GM12878 (cell line): Measurements from ENCODE around the gene LIN37. TPM values are rescaled to one million over a fixed set of nuclear protein-coding genes. Genes with fewer than 3 reads are reported as not detected.

Experiments used
- ASH2L ChIP-seq: fragments of 300-600, 200-600 bp; sonication (generic); IDR thresholded peaks from 2 replicates; pipeline ENCODE4 v1.6.1; 2017; ENCODE audit warnings: low read depth, mild to moderate bottlenecking, borderline replicate concordance
- ATF7 ChIP-seq: fragments of 450-650 bp; IDR thresholded peaks from 2 replicates; pipeline ENCODE4 v1.6.1; 2016; ENCODE audit warnings: low read depth, mild to moderate bottlenecking
- CEBPB ChIP-seq, 2 experiments: fragments of 150-350 bp in 1 of 2; IDR thresholded peaks; 2 replicates each; pipeline ENCODE4 v1.6.1; 2012 to 2014; ENCODE audit warnings: low read depth in 2 of 2, low read length in 2 of 2, borderline replicate concordance in 1 of 2, inconsistent platforms in 1 of 2
- CREM ChIP-seq: IDR thresholded peaks from 2 replicates; pipeline ENCODE4 v1.6.1; 2014; ENCODE audit warnings: antibody characterized with exemption, low read depth
- FOXK2 ChIP-seq: fragments of 450-650 bp; IDR thresholded peaks from 2 replicates; pipeline ENCODE4 v1.6.1; 2017; ENCODE audit warnings: mild to moderate bottlenecking, moderate library complexity
- MEF2A ChIP-seq: IDR thresholded peaks from 2 replicates; pipeline ENCODE4 v1.6.1; 2011; ENCODE audit warnings: low read depth, mild to moderate bottlenecking, low read length, moderate library complexity; ENCODE audit not compliant: insufficient read depth
- NBN ChIP-seq: fragments of 450-650 bp; IDR thresholded peaks from 2 replicates; pipeline ENCODE4 v1.6.1; 2016
- NRF1 ChIP-seq: conservative IDR thresholded peaks from 2 replicates; pipeline ENCODE4 v1.6.1; 2011; ENCODE audit warnings: mild to moderate bottlenecking, low read depth, low read length, improper control_type of control experiment
- POLR2A ChIP-seq: IDR thresholded peaks from 2 replicates; pipeline ENCODE4 v1.6.1; 2011; ENCODE audit warnings: low read depth, mild to moderate bottlenecking, low read length
- RAD51 ChIP-seq: fragments of 450-650 bp; IDR thresholded peaks from 2 replicates; pipeline ENCODE4 v1.6.1; 2016; ENCODE audit warnings: moderate library complexity, mild to moderate bottlenecking, inconsistent platforms
- RCOR1 ChIP-seq: conservative IDR thresholded peaks from 2 replicates; pipeline ENCODE4 v1.6.1; 2012; ENCODE audit warnings: low read depth, low read length, improper control_type of control experiment
- SMAD1 ChIP-seq: fragments of 450-650 bp; IDR thresholded peaks from 2 replicates; pipeline ENCODE4 v1.6.1; 2018; ENCODE audit warnings: mild to moderate bottlenecking, low read depth; ENCODE audit not compliant: partially characterized antibody
- SMARCA5 ChIP-seq: fragments of 450-650 bp; IDR thresholded peaks from 2 replicates; pipeline ENCODE4 v1.6.1; 2017; ENCODE audit warnings: mild to moderate bottlenecking
- SMC3 ChIP-seq: IDR thresholded peaks from 2 replicates; pipeline ENCODE4 v1.6.1; 2011; ENCODE audit warnings: low read length, improper control_type of control experiment, borderline replicate concordance
- SREBF1 ChIP-seq: IDR thresholded peaks from 2 replicates; pipeline ENCODE4 v1.6.1; 2012; ENCODE audit warnings: mild to moderate bottlenecking, low read length
- TAF1 ChIP-seq: IDR thresholded peaks from 2 replicates; pipeline ENCODE4 v1.6.1; 2011; ENCODE audit warnings: mild to moderate bottlenecking, low read depth, low read length, borderline replicate concordance
- YY1 ChIP-seq: IDR thresholded peaks from 2 replicates; pipeline ENCODE4 v1.6.1; 2011; ENCODE audit warnings: low read depth, mild to moderate bottlenecking, low read length
- ZSCAN29 ChIP-seq: fragments of 450-650 bp; IDR thresholded peaks from 2 replicates; pipeline ENCODE4 v1.6.1; 2017; ENCODE audit warnings: mild to moderate bottlenecking, moderate library complexity
- ZZZ3 ChIP-seq: IDR thresholded peaks from 2 replicates; pipeline ENCODE4 v1.6.1; 2011; ENCODE audit warnings: low read depth; ENCODE audit not compliant: control insufficient read depth, insufficient read length
- polyA plus RNA-seq, 11 experiments: library from polyadenylated mRNA; depleted of rRNA in 4 of 11; unstranded in 6 of 11; stranded (reverse) in 5 of 11; fragments of >200 nt; fragmentation: Nextera tagmentation in 4 of 11; fragmentation: Illumina TruSeq in 1 of 11; extraction: Ambion mirVana in 4 of 11; extraction: Trizol in 1 of 11; gene quantifications; 1 replicate in 1 of 11; 2 replicates in 10 of 11; pipeline versions ENCODE4 v1.2.1 to v1.2.3, GENCODE V29; 2011 to 2016; ENCODE audit warnings: inconsistent platforms in 2 of 11, missing spikeins in 2 of 11, low read depth in 1 of 11
- total RNA-seq, 4 experiments: library from RNA; depleted of rRNA in 3 of 4; stranded (reverse); fragments of >200 nt in 3 of 4; fragmentation: Illumina TruSeq in 1 of 4; extraction: Trizol in 1 of 4; gene quantifications; 2 replicates each; pipeline versions ENCODE4 v1.2.1 to v1.2.3, GENCODE V29; 2013 to 2021
- TF ChIP-seq, protein P1 (sequence below), 3 experiments: IDR thresholded peaks in 2 of 3; conservative IDR thresholded peaks in 1 of 3; 2 replicates each; pipeline ENCODE4 v1.5.1; 2011; ENCODE audit warnings: low read depth in 3 of 3, low read length in 3 of 3, mild to moderate bottlenecking in 3 of 3, control low read depth in 2 of 3, moderate library complexity in 2 of 3, inconsistent platforms in 1 of 3, mixed read lengths in 1 of 3; ENCODE audit not compliant: control insufficient read depth in 2 of 3, insufficient read depth in 1 of 3; ENCODE audit errors: extremely low read depth in 1 of 3
- TF ChIP-seq, protein P2 (sequence below): fragments of 450-650 bp; IDR thresholded peaks from 2 replicates; pipeline ENCODE4 v1.6.1; 2016; ENCODE audit warnings: mild to moderate bottlenecking
- TF ChIP-seq, protein P3 (sequence below): fragments of 450-650 bp; IDR thresholded peaks from 2 replicates; pipeline ENCODE4 v1.6.1; 2016; ENCODE audit warnings: mild to moderate bottlenecking, moderate library complexity, borderline replicate concordance

LIN37 gene
- total and polyA plus RNA-seq, 10 of the 15 experiments (the other 5 are each of a cell fraction or from before 2014, with no cell fraction given): 0.69 to 11.9 (median 7.6) TPM

DNA sequence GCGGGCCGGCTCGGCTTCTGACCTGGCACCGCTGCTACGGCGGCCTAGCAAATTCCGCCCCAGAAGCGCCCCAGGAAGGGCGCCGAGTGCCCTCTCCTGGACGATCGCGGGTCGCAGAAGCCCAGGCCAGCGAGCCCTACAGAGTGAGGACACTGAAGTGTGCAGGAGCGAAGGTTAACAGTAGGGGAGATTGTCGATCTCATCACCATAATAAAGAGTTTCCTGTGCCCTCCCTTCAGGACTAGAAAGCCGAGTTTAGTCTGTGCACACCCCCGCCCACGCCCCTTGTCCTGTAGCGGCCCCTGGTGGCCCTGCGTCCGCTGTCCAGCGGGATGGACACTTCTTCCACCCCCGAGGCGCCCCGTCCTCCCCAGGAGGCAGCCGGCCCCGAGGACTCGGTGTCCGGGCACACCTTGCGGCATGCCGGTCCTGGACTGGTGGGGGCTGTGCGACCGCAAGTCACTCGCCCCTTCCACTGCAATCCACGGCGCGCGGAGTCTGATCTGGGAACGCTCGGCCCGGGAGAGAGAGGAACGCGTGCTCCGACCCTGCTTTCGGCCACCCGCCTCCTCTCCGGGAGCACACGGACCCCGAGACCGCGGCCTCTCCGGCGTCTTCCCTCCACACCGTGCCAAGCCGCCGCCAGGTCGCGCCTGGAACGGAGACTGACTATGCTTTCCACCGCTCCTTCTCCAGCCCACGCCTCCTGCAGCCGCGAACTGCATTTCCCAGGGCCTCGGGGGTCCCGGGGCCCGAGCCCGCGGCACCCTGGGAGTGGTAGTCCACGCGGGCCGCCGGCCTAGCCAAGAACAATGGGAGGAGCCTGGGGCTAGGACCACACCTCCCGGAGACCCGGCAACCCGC, 31.3 kb upstream of the LIN37 start (continued):
- TF ChIP-seq, protein P1, sequence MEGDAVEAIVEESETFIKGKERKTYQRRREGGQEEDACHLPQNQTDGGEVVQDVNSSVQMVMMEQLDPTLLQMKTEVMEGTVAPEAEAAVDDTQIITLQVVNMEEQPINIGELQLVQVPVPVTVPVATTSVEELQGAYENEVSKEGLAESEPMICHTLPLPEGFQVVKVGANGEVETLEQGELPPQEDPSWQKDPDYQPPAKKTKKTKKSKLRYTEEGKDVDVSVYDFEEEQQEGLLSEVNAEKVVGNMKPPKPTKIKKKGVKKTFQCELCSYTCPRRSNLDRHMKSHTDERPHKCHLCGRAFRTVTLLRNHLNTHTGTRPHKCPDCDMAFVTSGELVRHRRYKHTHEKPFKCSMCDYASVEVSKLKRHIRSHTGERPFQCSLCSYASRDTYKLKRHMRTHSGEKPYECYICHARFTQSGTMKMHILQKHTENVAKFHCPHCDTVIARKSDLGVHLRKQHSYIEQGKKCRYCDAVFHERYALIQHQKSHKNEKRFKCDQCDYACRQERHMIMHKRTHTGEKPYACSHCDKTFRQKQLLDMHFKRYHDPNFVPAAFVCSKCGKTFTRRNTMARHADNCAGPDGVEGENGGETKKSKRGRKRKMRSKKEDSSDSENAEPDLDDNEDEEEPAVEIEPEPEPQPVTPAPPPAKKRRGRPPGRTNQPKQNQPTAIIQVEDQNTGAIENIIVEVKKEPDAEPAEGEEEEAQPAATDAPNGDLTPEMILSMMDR (IDR thresholded peaks at IDR 0.05 in 2 of 3, conservative IDR thresholded peaks at IDR 0.05 in 1 of 3; ENCODE audit: control insufficient read depth in 2 of 3, extremely low read depth in 1 of 3, insufficient read depth in 1 of 3, low read depth in 3 of 3, low read length in 3 of 3): peak; percentile 53 to 76 (median 74)
- TF ChIP-seq TAF1 (0 out of 2 replicates have a peak, but pooled peaks have one; percentile 18), ATF7 (0 out of 2 replicates have a peak, but pooled peaks have one; percentile 18), SMARCA5 (peak; percentile 72), YY1 (peak; percentile 86), ZZZ3 (no peak), ZSCAN29 (peak; percentile 48; the same call in 1 of the 2 replicates), RAD51 (no peak), SREBF1 (peak; percentile 83), CREM (peak; percentile 90; the same call in 1 of the 2 replicates), RCOR1 (0 out of 2 replicates have a peak, but pooled peaks have one; percentile 11), NRF1 (no peak), CEBPB (IDR thresholded peaks at IDR 0.05; ENCODE audit: borderline replicate concordance in 1 of 2, low read depth in 2 of 2, low read length in 2 of 2) (no peak), POLR2A (peak; percentile 77), SMAD1 (no peak), FOXK2 (no peak), MEF2A (peak; percentile 49; the same call in 1 of the 2 replicates), ASH2L (no peak), SMC3 (peak; percentile 70), NBN (peak; percentile 93)
- TF ChIP-seq, protein P2, sequence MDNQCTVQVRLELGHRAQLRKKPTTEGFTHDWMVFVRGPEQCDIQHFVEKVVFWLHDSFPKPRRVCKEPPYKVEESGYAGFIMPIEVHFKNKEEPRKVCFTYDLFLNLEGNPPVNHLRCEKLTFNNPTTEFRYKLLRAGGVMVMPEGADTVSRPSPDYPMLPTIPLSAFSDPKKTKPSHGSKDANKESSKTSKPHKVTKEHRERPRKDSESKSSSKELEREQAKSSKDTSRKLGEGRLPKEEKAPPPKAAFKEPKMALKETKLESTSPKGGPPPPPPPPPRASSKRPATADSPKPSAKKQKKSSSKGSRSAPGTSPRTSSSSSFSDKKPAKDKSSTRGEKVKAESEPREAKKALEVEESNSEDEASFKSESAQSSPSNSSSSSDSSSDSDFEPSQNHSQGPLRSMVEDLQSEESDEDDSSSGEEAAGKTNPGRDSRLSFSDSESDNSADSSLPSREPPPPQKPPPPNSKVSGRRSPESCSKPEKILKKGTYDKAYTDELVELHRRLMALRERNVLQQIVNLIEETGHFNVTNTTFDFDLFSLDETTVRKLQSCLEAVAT: peak; percentile 85
- TF ChIP-seq, protein P3, sequence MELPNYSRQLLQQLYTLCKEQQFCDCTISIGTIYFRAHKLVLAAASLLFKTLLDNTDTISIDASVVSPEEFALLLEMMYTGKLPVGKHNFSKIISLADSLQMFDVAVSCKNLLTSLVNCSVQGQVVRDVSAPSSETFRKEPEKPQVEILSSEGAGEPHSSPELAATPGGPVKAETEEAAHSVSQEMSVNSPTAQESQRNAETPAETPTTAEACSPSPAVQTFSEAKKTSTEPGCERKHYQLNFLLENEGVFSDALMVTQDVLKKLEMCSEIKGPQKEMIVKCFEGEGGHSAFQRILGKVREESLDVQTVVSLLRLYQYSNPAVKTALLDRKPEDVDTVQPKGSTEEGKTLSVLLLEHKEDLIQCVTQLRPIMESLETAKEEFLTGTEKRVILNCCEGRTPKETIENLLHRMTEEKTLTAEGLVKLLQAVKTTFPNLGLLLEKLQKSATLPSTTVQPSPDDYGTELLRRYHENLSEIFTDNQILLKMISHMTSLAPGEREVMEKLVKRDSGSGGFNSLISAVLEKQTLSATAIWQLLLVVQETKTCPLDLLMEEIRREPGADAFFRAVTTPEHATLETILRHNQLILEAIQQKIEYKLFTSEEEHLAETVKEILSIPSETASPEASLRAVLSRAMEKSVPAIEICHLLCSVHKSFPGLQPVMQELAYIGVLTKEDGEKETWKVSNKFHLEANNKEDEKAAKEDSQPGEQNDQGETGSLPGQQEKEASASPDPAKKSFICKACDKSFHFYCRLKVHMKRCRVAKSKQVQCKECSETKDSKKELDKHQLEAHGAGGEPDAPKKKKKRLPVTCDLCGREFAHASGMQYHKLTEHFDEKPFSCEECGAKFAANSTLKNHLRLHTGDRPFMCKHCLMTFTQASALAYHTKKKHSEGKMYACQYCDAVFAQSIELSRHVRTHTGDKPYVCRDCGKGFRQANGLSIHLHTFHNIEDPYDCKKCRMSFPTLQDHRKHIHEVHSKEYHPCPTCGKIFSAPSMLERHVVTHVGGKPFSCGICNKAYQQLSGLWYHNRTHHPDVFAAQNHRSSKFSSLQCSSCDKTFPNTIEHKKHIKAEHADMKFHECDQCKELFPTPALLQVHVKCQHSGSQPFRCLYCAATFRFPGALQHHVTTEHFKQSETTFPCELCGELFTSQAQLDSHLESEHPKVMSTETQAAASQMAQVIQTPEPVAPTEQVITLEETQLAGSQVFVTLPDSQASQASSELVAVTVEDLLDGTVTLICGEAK: peak; percentile 80; the same call in 1 of the 2 replicates
